HepG2 (cell line): Measurements from ENCODE around the gene NEIL1. TPM values are rescaled to one million over a fixed set of nuclear protein-coding genes. Genes with fewer than 3 reads are reported as not detected.

Experiments used
- ATF1 ChIP-seq: IDR thresholded peaks from 2 replicates; pipeline ENCODE4 v1.6.1; 2016; ENCODE audit warnings: mild to moderate bottlenecking, control low read depth
- ATM ChIP-seq: fragments of 450-650 bp; IDR thresholded peaks from 2 replicates; pipeline ENCODE4 v1.7.1; 2017; ENCODE audit warnings: mild to moderate bottlenecking, borderline replicate concordance
- CREB1 ChIP-seq, 2 experiments: fragments of 450-650 bp in 1 of 2; IDR thresholded peaks; 2 replicates each; pipeline ENCODE4 v1.6.1; 2016 to 2017; ENCODE audit warnings: control low read depth in 1 of 2, mild to moderate bottlenecking in 1 of 2, missing compliant biosample characterization in 1 of 2, missing genetic modification characterization in 1 of 2
- KLF16 ChIP-seq, 2 experiments: sonication (generic) in 1 of 2; formaldehyde crosslinking in 1 of 2; IDR thresholded peaks; 2 replicates each; pipeline versions ENCODE4 v1.6.1 to v1.8.0; 2016 to 2023; ENCODE audit warnings: missing genetic modification reagents in 2 of 2, missing compliant biosample characterization in 1 of 2
- PATZ1 ChIP-seq: sonication (generic); formaldehyde crosslinking; IDR thresholded peaks from 2 replicates; pipeline ENCODE4 v1.4.0; 2020; ENCODE audit warnings: missing genetic modification reagents
- PHB2 ChIP-seq: fragments of 450-650 bp; IDR thresholded peaks from 2 replicates; pipeline ENCODE4 v1.6.1; 2018; ENCODE audit not compliant: partially characterized antibody
- RNF219 ChIP-seq: sonication (generic); formaldehyde crosslinking; IDR thresholded peaks from 2 replicates; pipeline ENCODE4 v1.5.0; 2020; ENCODE audit warnings: mild to moderate bottlenecking, missing genetic modification reagents
- SP1 ChIP-seq, 2 experiments: fragments of 450-650 bp in 1 of 2; sonication (generic) in 1 of 2; formaldehyde crosslinking in 1 of 2; IDR thresholded peaks; 2 replicates each; pipeline versions ENCODE4 v1.4.0 to v1.6.1; 2016 to 2020; ENCODE audit warnings: missing genetic modification reagents in 1 of 2
- SRSF1 ChIP-seq: fragments of 200-400 bp; formaldehyde crosslinking; optimal IDR thresholded peaks from 2 replicates; pipeline ENCODE3; 2017; ENCODE audit warnings: mild to moderate bottlenecking, low read depth, low read length, moderate library complexity
- TCF7 ChIP-seq: sonication (generic); IDR thresholded peaks from 2 replicates; pipeline ENCODE4 v1.6.1; 2016; ENCODE audit warnings: antibody characterized with exemption, low read depth
- ZBTB1 ChIP-seq: sonication (generic); formaldehyde crosslinking; IDR thresholded peaks from 2 replicates; pipeline ENCODE4 v1.4.0; 2020; ENCODE audit warnings: missing genetic modification reagents, borderline replicate concordance
- ZBTB38 ChIP-seq: sonication (generic); formaldehyde crosslinking; IDR thresholded peaks from 2 replicates; pipeline ENCODE4 v1.5.1; 2020; ENCODE audit warnings: mild to moderate bottlenecking, missing genetic modification reagents
- ZFP41 ChIP-seq: sonication (generic); formaldehyde crosslinking; IDR thresholded peaks from 2 replicates; pipeline ENCODE4 v1.4.0; 2020; ENCODE audit warnings: mild to moderate bottlenecking, missing genetic modification reagents, borderline replicate concordance
- ZFY ChIP-seq: sonication (generic); formaldehyde crosslinking; IDR thresholded peaks from 2 replicates; pipeline ENCODE4 v1.4.0; 2020; ENCODE audit warnings: missing genetic modification reagents
- ZFYVE20 ChIP-seq: sonication (generic); formaldehyde crosslinking; IDR thresholded peaks from 2 replicates; pipeline ENCODE4 v1.8.0; 2023; ENCODE audit warnings: low read depth, mild to moderate bottlenecking, moderate library complexity, missing genetic modification reagents, borderline replicate concordance
- ZNF224 ChIP-seq: sonication (generic); formaldehyde crosslinking; IDR thresholded peaks from 2 replicates; pipeline ENCODE4 v1.5.0; 2020; ENCODE audit warnings: mild to moderate bottlenecking, missing genetic modification reagents
- ZNF280B ChIP-seq: sonication (generic); formaldehyde crosslinking; IDR thresholded peaks from 2 replicates; pipeline ENCODE4 v1.5.0; 2020; ENCODE audit warnings: missing genetic modification reagents, mild to moderate bottlenecking, borderline replicate concordance
- ZNF547 ChIP-seq: sonication (generic); formaldehyde crosslinking; IDR thresholded peaks from 2 replicates; pipeline ENCODE4 v1.5.1; 2020; ENCODE audit warnings: mild to moderate bottlenecking, missing genetic modification reagents
- ZNF550 ChIP-seq: sonication (generic); formaldehyde crosslinking; IDR thresholded peaks from 2 replicates; pipeline ENCODE4 v1.4.0; 2020; ENCODE audit warnings: mild to moderate bottlenecking, missing genetic modification reagents, borderline replicate concordance
- ZNF598 ChIP-seq: sonication (generic); formaldehyde crosslinking; IDR thresholded peaks from 2 replicates; pipeline ENCODE4 v1.5.1; 2020; ENCODE audit warnings: mild to moderate bottlenecking, missing genetic modification reagents, borderline replicate concordance
- polyA plus RNA-seq, 8 experiments: library from polyadenylated mRNA; depleted of rRNA in 3 of 8; stranded (reverse) in 7 of 8; unstranded in 1 of 8; fragments of >200 nt; fragmentation: Illumina TruSeq in 4 of 8; extraction: Trizol in 4 of 8; gene quantifications; 2 replicates each; pipeline versions ENCODE4 v1.2.1 to v1.2.3, GENCODE V29; 2011 to 2016; ENCODE audit warnings: low read depth in 4 of 8, missing spikeins in 1 of 8, mixed read lengths in 1 of 8; ENCODE audit not compliant: insufficient read depth in 1 of 8
- total RNA-seq, 5 experiments: library from RNA; depleted of rRNA; stranded (reverse); fragments of >200 nt; fragmentation: Illumina TruSeq; extraction: Trizol; gene quantifications; 2 replicates each; pipeline ENCODE4 v1.2.3, GENCODE V29; 2016; ENCODE audit warnings: low read depth in 1 of 5
- TF ChIP-seq, protein P1 (sequence below): sonication (generic); formaldehyde crosslinking; IDR thresholded peaks from 2 replicates; pipeline ENCODE4 v1.4.0; 2020; ENCODE audit warnings: missing genetic modification reagents
- TF ChIP-seq, protein P2 (sequence below): sonication (generic); formaldehyde crosslinking; IDR thresholded peaks from 2 replicates; pipeline ENCODE4 v1.5.0; 2020; ENCODE audit warnings: mild to moderate bottlenecking, low read depth, missing genetic modification reagents, borderline replicate concordance

Gene NEIL1
- total and polyA plus RNA-seq, 2 of the 13 experiments (the other 11 are each of a cell fraction or from before 2014, with no cell fraction given): 10.4 to 15.5 TPM

- TF ChIP-seq KLF16 (CRISPR knock-in tag; IDR thresholded peaks at IDR 0.05) (peak in 1 of 2 experiments; percentile 60; a peak in 1 of 4 replicates), ZNF550 (CRISPR knock-in tag) (no peak), SP1 (IDR thresholded peaks at IDR 0.05) (no peak), SP1 (CRISPR knock-in tag; IDR thresholded peaks at IDR 0.05) (peak; percentile 87), ZNF598 (CRISPR knock-in tag) (no peak; the same call in 1 of the 2 replicates), RNF219 (CRISPR knock-in tag) (peak; percentile 84; the same call in 1 of the 2 replicates), ATF1 (no peak), ZFY (CRISPR knock-in tag) (peak; percentile 87), CREB1 (IDR thresholded peaks at IDR 0.05) (peak; percentile 78), CREB1 (CRISPR knock-in tag; IDR thresholded peaks at IDR 0.05) (peak; percentile 70), ZBTB1 (CRISPR knock-in tag) (no peak), PHB2 (no peak), PATZ1 (CRISPR knock-in tag) (peak; percentile 46; the same call in 1 of the 2 replicates), ATM (no peak), ZNF547 (CRISPR knock-in tag) (peak; percentile 96; the same call in 1 of the 2 replicates), ZBTB38 (peak; percentile 71; the same call in 1 of the 2 replicates), SRSF1 (no peak), ZNF224 (CRISPR knock-in tag) (no peak; the same call in 1 of the 2 replicates), TCF7 (no peak), ZFP41 (peak; percentile 52; the same call in 1 of the 2 replicates), ZNF280B (CRISPR knock-in tag) (peak; percentile 47), ZFYVE20 (no peak)
- TF ChIP-seq, protein P1, sequence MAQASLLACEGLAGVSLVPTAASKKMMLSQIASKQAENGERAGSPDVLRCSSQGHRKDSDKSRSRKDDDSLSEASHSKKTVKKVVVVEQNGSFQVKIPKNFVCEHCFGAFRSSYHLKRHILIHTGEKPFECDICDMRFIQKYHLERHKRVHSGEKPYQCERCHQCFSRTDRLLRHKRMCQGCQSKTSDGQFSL: no peak
- TF ChIP-seq, protein P2, sequence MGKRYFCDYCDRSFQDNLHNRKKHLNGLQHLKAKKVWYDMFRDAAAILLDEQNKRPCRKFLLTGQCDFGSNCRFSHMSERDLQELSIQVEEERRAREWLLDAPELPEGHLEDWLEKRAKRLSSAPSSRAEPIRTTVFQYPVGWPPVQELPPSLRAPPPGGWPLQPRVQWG (CRISPR knock-in tag): no peak
These were observed 21.3 kb downstream of the NEIL1 start, which contains the start of gene MAN2C1 (continued) for GRCh38 chr15:75367913-75368688.
